ENCODE measurements around the gene ARL5B.

The ARL5B gene

GRCh38 chr10:18718991-18719390 lies 59.8 kb downstream of the ARL5B start:
- DNase-seq, result no peak

- no peak for DNase-seq
Measured at GRCh38 chr10:18719811-18720210, 60.6 kb downstream of the ARL5B start.

GRCh38 chr10:18721067-18721466 lies 61.8 kb downstream of the ARL5B start:
- DNase-seq, result no peak

GRCh38 chr10:18723801-18724200 lies 64.6 kb downstream of the ARL5B start:
- DNase-seq, result no peak

Data from right hindlimb (tissue), 1 donor.